ENCODE results near the gene SPTBN4.
A peak's percentile ranks its signal among the peaks of the same experiment; 100 is the strongest.
"Not testable (repeated sequence)": the region's sequence is repeated elsewhere in the genome, so short reads cannot be mapped to it uniquely, and the experiment has no call there.

SPTBN4 gene

DNA sequence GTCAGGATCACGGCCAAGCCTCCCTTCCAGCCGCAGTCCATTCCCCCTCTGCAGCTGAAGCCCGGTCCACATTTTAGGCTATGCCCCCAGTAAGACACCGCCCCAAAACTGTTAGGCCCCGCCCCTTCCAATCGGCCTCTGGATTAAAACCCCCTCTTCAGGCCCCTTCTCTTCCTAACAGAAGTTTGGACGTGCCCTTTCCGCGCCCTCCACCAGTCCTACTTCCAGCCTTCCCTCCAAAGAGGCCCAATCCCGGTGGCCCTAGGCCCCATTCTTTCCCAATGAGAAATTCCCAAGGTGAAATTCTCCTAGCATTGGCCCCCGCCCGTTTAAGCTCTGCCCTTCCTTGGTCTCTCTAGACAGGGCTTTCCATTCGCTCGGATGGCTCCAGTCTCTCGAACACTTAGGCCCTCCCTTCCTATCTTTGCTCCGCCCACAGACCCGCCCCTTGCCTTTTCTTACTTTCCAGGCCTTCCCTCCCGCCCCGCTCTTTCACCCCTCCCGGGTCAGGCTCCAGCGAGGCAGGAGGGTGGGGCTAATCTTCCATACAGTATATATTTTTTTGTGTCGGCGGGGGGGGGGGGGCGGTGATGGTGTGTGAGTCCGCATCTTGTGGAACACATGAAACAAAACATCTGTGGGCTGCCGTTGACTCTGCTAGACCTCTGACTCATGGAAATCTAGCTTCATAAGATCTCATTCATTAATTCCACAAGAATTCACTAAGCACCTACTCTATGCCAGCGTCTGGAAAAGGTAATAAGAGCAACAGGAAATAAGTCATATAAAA is 148.0 kb downstream of the SPTBN4 start:
- Histone ChIP-seq H3K4me3 (ENCODE audit: low read length) (peak overlapping the region; percentile 89), H3K9ac (ENCODE audit: low read length) (peak overlapping the region; percentile 63), H3K27me3 (ENCODE audit: control insufficient read depth, insufficient read depth, low read length) (peaks cover 8% of the 10 kb centered on the region), H3K4me1 (ENCODE audit: control insufficient read depth, insufficient read depth, low read length) (no peaks in the 10 kb centered on the region), H3K36me3 (ENCODE audit: control insufficient read depth, insufficient read depth, low read length) (peaks cover 10% of the 10 kb centered on the region), H3K27ac (ENCODE audit: low read depth, low read length) (peak overlapping the region; percentile 60)

DNA sequence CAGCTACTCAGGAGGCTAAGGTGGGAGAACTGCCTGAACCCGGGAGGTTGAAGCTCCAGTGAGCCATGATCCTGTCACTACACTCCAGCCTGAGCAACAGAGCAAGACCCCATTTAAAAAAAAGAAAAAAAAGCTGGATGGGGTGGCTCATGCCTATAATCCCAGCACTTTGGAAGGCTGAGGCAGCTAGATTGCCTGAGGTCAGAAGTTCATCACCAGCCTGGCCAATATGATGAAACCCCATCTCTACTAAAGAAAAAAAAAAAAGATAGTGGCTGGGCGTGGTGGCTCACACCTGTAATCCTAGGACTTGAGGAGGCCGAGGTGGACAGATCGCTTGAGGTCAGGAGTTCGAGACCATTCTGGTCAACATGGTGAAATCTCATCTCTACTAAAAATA is 149.4 kb downstream of the SPTBN4 start:
- Histone ChIP-seq H3K9ac (ENCODE audit: low read length) (no peak overlapping the region), H3K4me1 (ENCODE audit: control insufficient read depth, insufficient read depth, low read length) (no peaks in the 10 kb centered on the region), H3K27ac (ENCODE audit: low read depth, low read length) (no peak overlapping the region), H3K27me3 (ENCODE audit: control insufficient read depth, insufficient read depth, low read length) (peaks cover 8% of the 10 kb centered on the region), H3K4me3 (ENCODE audit: low read length) (no peak overlapping the region), H3K36me3 (ENCODE audit: control insufficient read depth, insufficient read depth, low read length) (peaks cover 13% of the 10 kb centered on the region)

DNA sequence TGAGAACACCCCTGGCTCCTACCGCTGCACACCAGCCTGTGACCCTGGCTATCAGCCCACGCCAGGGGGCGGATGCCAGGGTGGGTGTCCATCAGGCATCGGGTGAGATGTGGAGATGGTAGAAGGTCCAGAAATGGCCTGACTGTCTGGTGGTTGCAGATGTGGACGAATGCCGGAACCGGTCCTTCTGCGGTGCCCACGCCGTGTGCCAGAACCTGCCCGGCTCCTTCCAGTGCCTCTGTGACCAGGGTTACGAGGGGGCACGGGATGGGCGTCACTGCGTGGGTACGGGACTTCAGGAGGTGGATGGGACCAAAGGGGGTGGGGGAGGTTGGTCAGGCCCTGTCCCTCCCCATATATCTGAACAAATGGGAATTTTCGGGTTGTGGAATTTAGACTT is 150.1 kb downstream of the SPTBN4 start:
- H3K4me3 ChIP-seq (ENCODE audit: low read length): no peak overlapping the region
- H3K9ac ChIP-seq (ENCODE audit: low read length): no peak overlapping the region
- H3K27ac ChIP-seq (ENCODE audit: low read depth, low read length): no peak overlapping the region
- H3K36me3 ChIP-seq (ENCODE audit: control insufficient read depth, insufficient read depth, low read length): peaks cover 16% of the 10 kb centered on the region
- H3K27me3 ChIP-seq (ENCODE audit: control insufficient read depth, insufficient read depth, low read length): peaks cover 8% of the 10 kb centered on the region
- H3K4me1 ChIP-seq (ENCODE audit: control insufficient read depth, insufficient read depth, low read length): no peaks in the 10 kb centered on the region

DNA sequence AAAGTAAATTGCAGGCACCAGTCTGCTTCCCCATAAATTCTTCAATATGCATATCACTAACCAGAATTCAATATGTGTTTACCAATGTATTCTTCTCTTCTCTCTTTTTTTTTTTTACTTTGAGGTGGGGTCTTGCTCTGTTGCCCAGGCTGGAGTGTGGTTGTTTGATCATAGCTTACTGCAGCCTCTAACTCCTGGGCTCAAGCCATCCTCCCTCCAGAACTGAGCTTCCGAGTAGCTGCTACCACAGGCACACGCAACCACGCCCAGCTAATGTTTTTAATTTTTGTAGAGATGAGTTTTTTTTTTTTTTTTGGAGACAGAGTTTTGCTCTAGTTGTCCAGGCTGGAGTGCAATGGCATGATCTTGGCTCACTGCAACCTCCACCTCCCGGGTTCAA is 151.2 kb downstream of the SPTBN4 start:
- H3K27me3 ChIP-seq (ENCODE audit: control insufficient read depth, insufficient read depth, low read length): peaks cover 8% of the 10 kb centered on the region
- H3K36me3 ChIP-seq (ENCODE audit: control insufficient read depth, insufficient read depth, low read length): peaks cover 19% of the 10 kb centered on the region

DNA sequence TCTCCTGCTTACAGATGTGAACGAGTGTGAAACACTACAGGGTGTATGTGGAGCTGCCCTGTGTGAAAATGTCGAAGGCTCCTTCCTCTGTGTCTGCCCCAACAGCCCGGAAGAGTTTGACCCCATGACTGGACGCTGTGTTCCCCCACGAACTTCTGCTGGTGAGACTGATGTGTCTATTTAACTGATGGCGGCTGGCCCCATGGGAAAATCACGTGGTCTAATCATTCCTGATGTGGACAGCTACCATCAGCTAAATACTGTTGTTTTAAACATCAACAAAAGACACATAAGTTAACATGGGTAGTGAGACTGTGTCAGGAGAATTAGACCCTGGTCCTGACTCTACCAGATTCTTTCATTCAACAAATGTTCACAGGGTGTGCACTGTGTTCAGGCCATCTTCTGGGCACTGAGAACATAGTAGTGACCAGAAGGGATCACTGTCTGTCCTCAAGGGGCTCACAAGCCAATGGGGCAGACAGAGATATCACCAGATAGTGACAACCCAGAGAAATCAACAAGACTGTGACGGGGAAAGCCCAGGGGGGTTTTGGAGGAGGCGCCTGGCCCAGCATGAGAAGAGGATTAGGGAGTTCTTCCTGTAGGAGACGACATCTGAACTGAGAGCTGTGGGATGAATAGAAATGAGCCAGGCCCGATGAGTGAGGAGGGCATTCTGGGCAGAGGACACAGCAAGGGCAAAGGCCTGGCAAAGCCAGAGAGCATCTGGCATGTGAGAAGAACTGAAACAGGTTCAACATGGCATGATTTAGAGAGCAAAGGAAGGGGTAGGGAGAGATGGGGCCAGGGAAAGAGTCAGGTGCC is 152.7 kb downstream of the SPTBN4 start:
- H3K4me3 ChIP-seq (ENCODE audit: low read length): no peak overlapping the region
- no peak overlapping the region for H3K27ac ChIP-seq (ENCODE audit: low read depth, low read length)
- H3K4me1 ChIP-seq (ENCODE audit: control insufficient read depth, insufficient read depth, low read length): no peaks in the 10 kb centered on the region
- H3K9ac ChIP-seq (ENCODE audit: low read length): no peak overlapping the region
- H3K36me3 ChIP-seq (ENCODE audit: control insufficient read depth, insufficient read depth, low read length): peaks cover 21% of the 10 kb centered on the region
- H3K27me3 ChIP-seq (ENCODE audit: control insufficient read depth, insufficient read depth, low read length): no peaks in the 10 kb centered on the region

More for the DNA sequence above, 151.2 kb downstream of the SPTBN4 start:
- Histone ChIP-seq H3K4me1 (ENCODE audit: control insufficient read depth, insufficient read depth, low read length) (no peaks in the 10 kb centered on the region), H3K4me3 (ENCODE audit: low read length) (no peak overlapping the region), H3K9ac (ENCODE audit: low read length) (no peak overlapping the region), H3K27ac (ENCODE audit: low read depth, low read length) (no peak overlapping the region)

DNA sequence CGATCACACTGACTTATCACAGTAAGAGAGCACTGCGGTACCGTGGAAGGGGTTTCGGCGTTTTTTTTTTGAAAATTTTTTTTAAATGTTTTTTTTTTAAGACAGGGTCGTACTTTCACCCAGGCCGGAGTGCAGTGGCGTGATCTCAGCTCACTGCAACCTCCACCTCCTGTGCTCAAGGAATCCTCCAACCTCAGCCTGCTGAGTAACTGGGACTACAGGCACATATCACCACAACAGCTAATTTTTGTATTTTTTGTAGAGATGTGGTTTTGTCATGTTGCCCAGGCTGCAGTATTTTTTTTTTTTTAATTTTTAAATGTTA is 153.3 kb downstream of the SPTBN4 start:
- Histone ChIP-seq H3K4me3 (ENCODE audit: low read length) (no peak overlapping the region), H3K27me3 (ENCODE audit: control insufficient read depth, insufficient read depth, low read length) (no peaks in the 10 kb centered on the region), H3K9ac (ENCODE audit: low read length) (no peak overlapping the region), H3K36me3 (ENCODE audit: control insufficient read depth, insufficient read depth, low read length) (peaks cover 21% of the 10 kb centered on the region), H3K4me1 (ENCODE audit: control insufficient read depth, insufficient read depth, low read length) (no peaks in the 10 kb centered on the region), H3K27ac (ENCODE audit: low read depth, low read length) (no peak overlapping the region)

DNA sequence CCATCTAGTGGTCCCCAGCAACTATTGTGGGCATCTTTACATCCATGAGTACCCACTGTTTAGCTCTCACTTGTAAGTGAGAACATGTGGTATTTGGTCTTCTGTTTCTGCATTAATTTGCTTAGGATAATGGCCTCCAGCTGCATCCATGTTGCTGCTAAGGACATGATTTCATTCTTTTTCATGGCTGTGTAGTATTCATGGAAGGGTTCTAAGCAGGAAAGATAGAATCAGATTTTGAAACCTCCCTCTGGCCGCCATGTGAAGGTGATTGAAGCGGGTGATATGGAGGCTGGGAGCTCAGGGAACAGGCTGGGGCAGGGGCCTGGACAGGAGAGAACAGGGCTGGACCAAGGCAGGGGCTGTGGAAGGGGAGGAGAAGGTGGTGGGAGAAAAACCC is 154.5 kb downstream of the SPTBN4 start:
- Histone ChIP-seq H3K36me3 (ENCODE audit: control insufficient read depth, insufficient read depth, low read length) (peaks cover 25% of the 10 kb centered on the region), H3K27ac (ENCODE audit: low read depth, low read length) (no peak overlapping the region), H3K4me3 (ENCODE audit: low read length) (no peak overlapping the region)

DNA sequence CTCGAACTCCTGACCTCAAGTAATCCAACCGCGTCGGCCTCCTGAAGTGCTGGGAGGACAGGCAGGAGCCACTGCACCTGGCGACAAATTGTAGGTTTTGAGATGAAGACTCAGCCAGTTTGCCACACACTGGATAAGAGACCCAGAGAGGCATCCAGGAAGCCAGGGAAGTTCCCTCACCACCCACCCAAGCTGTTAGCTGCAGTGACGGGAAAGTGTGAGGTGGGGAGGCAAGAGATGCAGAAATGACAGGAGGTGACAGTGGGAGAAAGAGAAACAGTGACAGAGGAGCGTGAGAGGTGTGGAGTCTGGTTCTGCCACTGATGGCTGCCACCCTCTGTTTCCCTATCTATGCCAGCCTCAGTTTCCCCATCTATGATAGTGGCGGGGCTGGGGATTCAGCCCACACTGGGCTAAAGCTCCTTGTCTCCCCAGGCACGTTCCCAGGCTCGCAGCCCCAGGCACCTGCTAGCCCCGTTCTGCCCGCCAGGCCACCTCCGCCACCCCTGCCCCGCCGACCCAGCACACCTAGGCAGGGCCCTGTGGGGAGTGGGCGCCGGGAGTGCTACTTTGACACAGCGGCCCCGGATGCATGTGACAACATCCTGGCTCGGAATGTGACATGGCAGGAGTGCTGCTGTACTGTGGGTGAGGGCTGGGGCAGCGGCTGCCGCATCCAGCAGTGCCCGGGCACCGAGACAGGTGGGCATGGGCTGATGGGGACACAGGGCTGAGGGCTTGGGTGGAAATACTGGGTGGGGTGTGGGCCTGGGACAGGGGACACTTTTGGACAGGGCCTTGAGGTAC is 155.4 kb downstream of the SPTBN4 start:
- Histone ChIP-seq H3K4me3 (ENCODE audit: low read length) (no peak overlapping the region), H3K4me1 (ENCODE audit: control insufficient read depth, insufficient read depth, low read length) (no peaks in the 10 kb centered on the region), H3K9ac (ENCODE audit: low read length) (no peak overlapping the region), H3K27ac (ENCODE audit: low read depth, low read length) (no peak overlapping the region), H3K36me3 (ENCODE audit: control insufficient read depth, insufficient read depth, low read length) (peaks cover 22% of the 10 kb centered on the region), H3K27me3 (ENCODE audit: control insufficient read depth, insufficient read depth, low read length) (no peaks in the 10 kb centered on the region)

More for the DNA sequence above, 154.5 kb downstream of the SPTBN4 start:
- H3K9ac ChIP-seq (ENCODE audit: low read length): no peak overlapping the region
- no peaks in the 10 kb centered on the region for H3K27me3 ChIP-seq (ENCODE audit: control insufficient read depth, insufficient read depth, low read length)
- no peaks in the 10 kb centered on the region for H3K4me1 ChIP-seq (ENCODE audit: control insufficient read depth, insufficient read depth, low read length)

DNA sequence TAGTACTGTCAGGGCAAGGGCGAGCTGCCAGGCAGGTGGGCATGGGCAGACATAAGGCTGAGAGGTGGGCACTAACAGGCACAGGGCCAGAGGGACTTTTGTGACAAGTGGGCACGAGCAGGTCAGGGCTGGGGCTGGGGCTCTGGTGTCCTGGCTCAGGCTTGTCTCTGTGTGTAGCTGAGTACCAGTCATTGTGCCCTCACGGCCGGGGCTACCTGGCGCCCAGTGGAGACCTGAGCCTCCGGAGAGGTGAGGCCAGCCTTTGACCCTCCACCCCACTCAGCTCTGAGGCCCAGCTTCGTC is 155.9 kb downstream of the SPTBN4 start:
- no peaks in the 10 kb centered on the region for H3K4me1 ChIP-seq (ENCODE audit: control insufficient read depth, insufficient read depth, low read length)
- no peak overlapping the region for H3K27ac ChIP-seq (ENCODE audit: low read depth, low read length)
- H3K36me3 ChIP-seq (ENCODE audit: control insufficient read depth, insufficient read depth, low read length): peaks cover 22% of the 10 kb centered on the region

DNA sequence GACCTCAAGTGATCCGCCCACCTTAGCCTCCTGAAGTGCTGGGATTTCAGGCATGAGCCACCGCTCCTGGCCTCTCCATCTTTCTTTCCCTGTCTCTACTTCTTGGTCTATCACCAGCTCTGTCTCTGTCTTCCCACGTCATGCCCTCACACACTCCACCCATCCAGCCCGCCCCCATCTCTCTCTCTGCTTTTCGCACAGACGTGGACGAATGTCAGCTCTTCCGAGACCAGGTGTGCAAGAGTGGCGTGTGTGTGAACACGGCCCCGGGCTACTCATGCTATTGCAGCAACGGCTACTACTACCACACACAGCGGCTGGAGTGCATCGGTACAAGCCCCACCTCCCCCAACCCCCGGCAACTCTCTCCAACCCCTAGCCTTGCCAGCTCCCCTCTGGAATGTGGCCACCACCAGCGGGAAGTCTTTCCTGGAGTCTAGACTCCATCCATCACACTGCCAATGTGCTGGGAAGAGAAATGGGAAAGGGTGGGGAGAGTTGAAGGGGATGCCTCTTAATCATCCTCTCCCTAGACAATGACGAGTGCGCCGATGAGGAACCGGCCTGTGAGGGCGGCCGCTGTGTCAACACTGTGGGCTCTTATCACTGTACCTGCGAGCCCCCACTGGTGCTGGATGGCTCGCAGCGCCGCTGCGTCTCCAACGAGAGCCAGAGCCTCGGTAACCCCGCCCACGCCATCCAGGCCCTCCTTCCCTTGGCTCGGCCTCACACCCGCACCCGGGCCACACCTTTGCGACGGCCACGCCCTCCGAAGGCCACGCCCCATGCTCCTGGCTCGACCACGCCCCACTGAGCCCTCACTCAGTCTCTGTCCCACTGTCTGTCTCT is 156.8 kb downstream of the SPTBN4 start:
- H3K27me3 ChIP-seq (ENCODE audit: control insufficient read depth, insufficient read depth, low read length): no peaks in the 10 kb centered on the region
- no peak overlapping the region for H3K27ac ChIP-seq (ENCODE audit: low read depth, low read length)
- peaks cover 22% of the 10 kb centered on the region for H3K36me3 ChIP-seq (ENCODE audit: control insufficient read depth, insufficient read depth, low read length)
- H3K4me3 ChIP-seq (ENCODE audit: low read length): no peak overlapping the region
- no peaks in the 10 kb centered on the region for H3K4me1 ChIP-seq (ENCODE audit: control insufficient read depth, insufficient read depth, low read length)
- H3K9ac ChIP-seq (ENCODE audit: low read length): no peak overlapping the region

More for the DNA sequence above, 155.9 kb downstream of the SPTBN4 start:
- Histone ChIP-seq H3K9ac (ENCODE audit: low read length) (no peak overlapping the region), H3K4me3 (ENCODE audit: low read length) (no peak overlapping the region), H3K27me3 (ENCODE audit: control insufficient read depth, insufficient read depth, low read length) (no peaks in the 10 kb centered on the region)

DNA sequence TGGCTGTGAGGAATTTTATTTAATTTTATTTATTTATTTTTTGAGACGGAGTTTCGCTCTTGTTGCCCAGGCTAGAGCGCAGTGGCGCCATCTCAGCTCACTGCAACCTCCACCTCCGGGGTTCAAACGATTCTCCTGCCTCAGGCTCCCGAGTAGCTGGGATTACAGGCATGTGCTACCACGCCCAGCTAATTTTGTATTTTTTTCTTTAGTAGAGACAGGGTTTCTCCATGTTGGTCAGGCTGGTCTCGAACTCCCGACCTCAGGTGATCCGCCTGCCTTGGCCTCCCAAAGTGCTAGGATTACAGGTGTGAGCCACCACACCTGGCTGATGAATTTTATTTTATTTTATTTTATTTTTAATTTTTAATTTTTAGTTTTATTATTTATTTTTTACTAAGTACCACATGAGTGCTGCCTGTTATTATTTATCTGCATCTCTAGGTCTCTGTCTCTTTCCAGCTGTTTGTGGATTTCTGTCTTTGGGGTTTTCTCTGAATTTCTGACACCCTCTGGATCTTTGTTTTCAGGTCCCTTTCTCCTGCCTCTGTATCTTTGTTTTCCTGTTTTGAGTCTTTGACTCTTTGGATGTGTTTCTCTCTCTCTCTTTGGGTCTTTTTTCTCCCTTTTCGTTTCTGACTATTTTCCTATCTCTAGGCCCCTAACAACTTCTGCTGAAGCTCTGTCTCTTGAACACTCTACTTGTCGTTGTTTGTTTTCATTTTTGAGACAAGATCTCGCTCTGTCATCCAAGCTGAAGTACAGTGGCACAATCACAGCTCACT is 157.8 kb downstream of the SPTBN4 start:
- peaks cover 16% of the 10 kb centered on the region for H3K36me3 ChIP-seq (ENCODE audit: control insufficient read depth, insufficient read depth, low read length)
- not testable (repeated sequence) for H3K27ac ChIP-seq (ENCODE audit: low read depth, low read length); H3K4me1 ChIP-seq (ENCODE audit: control insufficient read depth, insufficient read depth, low read length); H3K27me3 ChIP-seq (ENCODE audit: control insufficient read depth, insufficient read depth, low read length); H3K4me3 ChIP-seq (ENCODE audit: low read length); H3K9ac ChIP-seq (ENCODE audit: low read length)
